HG02885 (cell line): ENCODE data around the gene CSNK1A1.
"Not testable (repeated sequence)": the region's sequence is repeated elsewhere in the genome, so short reads cannot be mapped to it uniquely, and the experiment has no call there.

ENCODE experiments used
- ATAC-seq: cut with Tn5 transposase; IDR thresholded peaks from one replicate; pipeline ENCODE4 v1.9.1; 2021; ENCODE audit warnings: mild to moderate bottlenecking; ENCODE audit not compliant: unreplicated experiment, poor library complexity

The CSNK1A1 gene

GRCh38 chr5:149535787-149536186, 15.5 kb downstream of the CSNK1A1 start:
- not testable (repeated sequence) for ATAC-seq

GRCh38 chr5:149532413-149532812, 18.8 kb downstream of the CSNK1A1 start:
- no peak for ATAC-seq

- no peak for ATAC-seq
These were observed 21.8 kb downstream of the CSNK1A1 start for GRCh38 chr5:149529463-149529862.

GRCh38 chr5:149528281-149529060, 22.8 kb downstream of the CSNK1A1 start:
- no peak for ATAC-seq

GRCh38 chr5:149526845-149527590, 24.2 kb downstream of the CSNK1A1 start:
- ATAC-seq = no peak

- ATAC-seq = no peak
These were observed 29.2 kb downstream of the CSNK1A1 start for GRCh38 chr5:149521739-149522685.

GRCh38 chr5:149519601-149520000, 31.6 kb downstream of the CSNK1A1 start:
- no peak for ATAC-seq

GRCh38 chr5:149518620-149519019, 32.6 kb downstream of the CSNK1A1 start:
- ATAC-seq = no peak

- ATAC-seq = no peak
These were observed 33.6 kb downstream of the CSNK1A1 start for GRCh38 chr5:149517461-149518122.

GRCh38 chr5:149514512-149514911, 36.7 kb downstream of the CSNK1A1 start:
- no peak for ATAC-seq

GRCh38 chr5:149513372-149513947, 37.8 kb downstream of the CSNK1A1 start:
- not testable (repeated sequence) for ATAC-seq

GRCh38 chr5:149510136-149510535, 41.1 kb downstream of the CSNK1A1 start:
- no peak for ATAC-seq

GRCh38 chr5:149504677-149505076, 46.6 kb downstream of the CSNK1A1 start:
- ATAC-seq = no peak

GRCh38 chr5:149503006-149503405, 48.2 kb downstream of the CSNK1A1 start:
- ATAC-seq = no peak

- no peak for ATAC-seq
These were observed 50.2 kb downstream of the CSNK1A1 start for GRCh38 chr5:149500922-149501582.

GRCh38 chr5:149498724-149499336, 52.4 kb downstream of the CSNK1A1 start:
- ATAC-seq = no peak

- no peak for ATAC-seq
These were observed 53.9 kb downstream of the CSNK1A1 start for GRCh38 chr5:149497357-149497756.

GRCh38 chr5:149496917-149497316, 54.3 kb downstream of the CSNK1A1 start:
- no peak for ATAC-seq

GRCh38 chr5:149496166-149496565, 55.1 kb downstream of the CSNK1A1 start:
- no peak for ATAC-seq
